Peyer's patch (tissue), 4 donors: ENCODE data around the gene RINL. TPM values are rescaled to one million over a fixed set of nuclear protein-coding genes. Genes with fewer than 3 reads are reported as not detected.

Experiments
- DNase-seq, 3 donors: peaks; one replicate each; pipeline ENCODE4 v3.0.0-alpha.2; 2017 to 2019
- H3K27ac ChIP-seq, 4 donors: fragments of 200-600 bp; sonication (generic); one replicate each; pipeline ENCODE4 v1.5.1; 2016 to 2019
- H3K27me3 ChIP-seq, 2 donors: fragments of 200-600 bp; sonication (generic); one replicate each; pipeline ENCODE4 v1.5.1; 2019
- H3K36me3 ChIP-seq, 3 donors: fragments of 200-600 bp; sonication (generic); one replicate each; pipeline ENCODE4 v1.5.1; 2016 to 2019
- H3K4me1 ChIP-seq, 4 donors: fragments of 200-600 bp; sonication (generic); one replicate each; pipeline ENCODE4 v1.5.1; 2016 to 2019
- H3K4me3 ChIP-seq, 4 donors: fragments of 200-600 bp; sonication (generic); 1 replicate in 3 of 4; 2 replicates in 1 of 4; pipeline ENCODE4 v1.5.1; 2016 to 2019; ENCODE audit warnings: mild to moderate bottlenecking in 1 of 4
- H3K9me3 ChIP-seq, 4 donors: fragments of 200-600 bp; sonication (generic); one replicate each; pipeline ENCODE4 v1.5.1; 2016 to 2019; ENCODE audit warnings: mild to moderate bottlenecking in 1 of 4
- POLR2A ChIP-seq, 2 donors: fragments of 450-650 bp; IDR thresholded peaks; one replicate each; pipeline ENCODE4 v1.5.1; 2017; ENCODE audit warnings: antibody characterized with exemption in 2 of 2, mild to moderate bottlenecking in 2 of 2, moderate library complexity in 2 of 2
- total RNA-seq, 4 donors: library from RNA; depleted of rRNA; stranded (reverse); fragments of >200 nt; gene quantifications; one replicate each; pipeline ENCODE4 v1.1.0, GENCODE V29; 2016
- TF ChIP-seq, protein P1 (sequence below), 6 experiments: fragments of 450-650 bp in 4 of 6; fragments of 200-600 bp in 2 of 6; sonication (generic) in 1 of 6; IDR thresholded peaks; one replicate each; pipeline ENCODE4 v1.5.1; 2017 to 2019; ENCODE audit warnings: antibody characterized with exemption in 6 of 6, mild to moderate bottlenecking in 3 of 6, moderate library complexity in 1 of 6

Gene RINL
- total RNA-seq, 4 donors from 2014 or later: 4.6 to 22.3 (median 7.2) TPM

DNA sequence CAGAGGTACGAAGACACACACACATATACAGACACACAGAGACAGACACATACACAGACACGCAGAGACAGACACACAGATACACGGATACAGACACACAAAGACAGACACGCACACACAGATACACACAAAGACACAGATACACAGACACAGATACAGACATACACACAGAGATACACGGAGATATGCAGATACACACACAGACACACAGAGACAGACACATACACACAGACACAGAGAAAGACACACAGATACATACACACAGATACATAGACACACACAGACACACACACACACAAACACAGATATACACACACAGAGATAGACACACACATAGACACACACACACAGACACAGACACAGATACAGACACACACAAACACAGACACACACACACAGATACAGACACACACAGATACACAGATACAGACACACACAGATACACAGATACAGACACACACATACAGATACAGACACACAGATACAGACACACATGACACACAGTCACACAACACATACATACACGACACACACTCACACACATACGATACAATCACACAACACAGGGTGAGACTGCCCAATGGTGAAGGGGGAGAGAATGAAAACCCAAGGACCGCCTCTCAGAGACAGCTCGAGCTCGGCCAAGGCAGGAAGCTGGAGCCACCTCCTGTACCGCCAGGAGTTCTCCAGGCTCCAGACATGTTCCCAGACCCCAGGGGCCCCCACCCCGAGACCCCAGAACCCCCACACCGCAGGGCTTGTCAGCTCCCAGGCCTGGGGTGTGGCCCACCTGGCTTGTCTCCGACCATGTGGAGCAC is 42.7 kb upstream of the RINL start:
- Histone ChIP-seq H3K4me3 (no peak overlapping the region), H3K27ac (no peak overlapping the region), H3K9me3 (no peaks in the 10 kb centered on the region), H3K4me1 (no peaks in the 10 kb centered on the region), H3K36me3 (peaks cover 0 to 30% (median 0%) of the 10 kb centered on the region in 3 donors), H3K27me3 (no peaks in the 10 kb centered on the region)
- DNase-seq: no peak
- TF ChIP-seq, protein P1, sequence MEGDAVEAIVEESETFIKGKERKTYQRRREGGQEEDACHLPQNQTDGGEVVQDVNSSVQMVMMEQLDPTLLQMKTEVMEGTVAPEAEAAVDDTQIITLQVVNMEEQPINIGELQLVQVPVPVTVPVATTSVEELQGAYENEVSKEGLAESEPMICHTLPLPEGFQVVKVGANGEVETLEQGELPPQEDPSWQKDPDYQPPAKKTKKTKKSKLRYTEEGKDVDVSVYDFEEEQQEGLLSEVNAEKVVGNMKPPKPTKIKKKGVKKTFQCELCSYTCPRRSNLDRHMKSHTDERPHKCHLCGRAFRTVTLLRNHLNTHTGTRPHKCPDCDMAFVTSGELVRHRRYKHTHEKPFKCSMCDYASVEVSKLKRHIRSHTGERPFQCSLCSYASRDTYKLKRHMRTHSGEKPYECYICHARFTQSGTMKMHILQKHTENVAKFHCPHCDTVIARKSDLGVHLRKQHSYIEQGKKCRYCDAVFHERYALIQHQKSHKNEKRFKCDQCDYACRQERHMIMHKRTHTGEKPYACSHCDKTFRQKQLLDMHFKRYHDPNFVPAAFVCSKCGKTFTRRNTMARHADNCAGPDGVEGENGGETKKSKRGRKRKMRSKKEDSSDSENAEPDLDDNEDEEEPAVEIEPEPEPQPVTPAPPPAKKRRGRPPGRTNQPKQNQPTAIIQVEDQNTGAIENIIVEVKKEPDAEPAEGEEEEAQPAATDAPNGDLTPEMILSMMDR (IDR thresholded peaks at IDR 0.05): no peak
- TF ChIP-seq POLR2A (IDR thresholded peaks at IDR 0.05): no peak

DNA sequence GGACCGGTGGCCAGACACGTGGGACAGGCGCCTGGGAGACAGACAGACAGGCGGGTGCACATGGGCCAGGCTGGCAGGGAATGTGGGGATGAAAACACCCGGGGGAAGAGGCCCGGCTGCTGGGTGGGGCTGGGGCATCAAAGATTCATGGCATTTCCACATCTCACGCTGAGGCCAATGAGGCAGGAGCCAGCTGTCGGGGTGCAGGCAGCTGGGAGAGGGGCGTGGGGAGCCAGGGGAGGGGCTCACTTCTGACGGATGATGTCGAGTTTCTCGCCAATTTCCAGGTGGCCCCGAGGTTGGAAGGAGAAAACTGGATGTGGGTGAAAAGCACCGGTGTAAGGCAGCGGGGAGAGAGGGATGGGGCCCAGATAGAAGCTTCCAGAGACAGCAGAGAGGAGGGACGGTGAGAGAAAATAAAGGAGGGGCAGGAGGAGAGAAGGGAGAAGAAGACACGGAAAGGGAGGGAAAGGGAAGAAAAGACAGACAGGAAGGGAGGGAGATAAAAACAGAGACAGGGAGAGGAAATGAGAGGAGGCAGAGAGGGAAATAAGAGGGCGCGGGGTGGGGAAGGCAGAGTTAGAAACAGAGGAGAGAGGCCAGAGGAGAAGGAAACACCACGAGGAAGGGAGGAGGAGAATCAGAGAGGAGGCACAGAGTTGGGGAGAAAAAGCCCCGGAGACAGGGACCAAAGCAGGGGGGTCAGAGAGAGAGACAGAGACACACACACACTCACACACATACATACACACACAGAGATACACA is 41.9 kb upstream of the RINL start:
- H3K4me1 ChIP-seq: no peaks in the 10 kb centered on the region
- TF ChIP-seq POLR2A (IDR thresholded peaks at IDR 0.05): no peak
- TF ChIP-seq, protein P1 (IDR thresholded peaks at IDR 0.05): no peak
- H3K4me3 ChIP-seq: no peak overlapping the region
- H3K27ac ChIP-seq: no peak overlapping the region
- peaks cover 0 to 24% (median 0%) of the 10 kb centered on the region in 3 donors for H3K36me3 ChIP-seq
- H3K9me3 ChIP-seq: no peaks in the 10 kb centered on the region
- H3K27me3 ChIP-seq: no peaks in the 10 kb centered on the region
- peak in 1 of 3 donors; percentile 19 for DNase-seq

DNA sequence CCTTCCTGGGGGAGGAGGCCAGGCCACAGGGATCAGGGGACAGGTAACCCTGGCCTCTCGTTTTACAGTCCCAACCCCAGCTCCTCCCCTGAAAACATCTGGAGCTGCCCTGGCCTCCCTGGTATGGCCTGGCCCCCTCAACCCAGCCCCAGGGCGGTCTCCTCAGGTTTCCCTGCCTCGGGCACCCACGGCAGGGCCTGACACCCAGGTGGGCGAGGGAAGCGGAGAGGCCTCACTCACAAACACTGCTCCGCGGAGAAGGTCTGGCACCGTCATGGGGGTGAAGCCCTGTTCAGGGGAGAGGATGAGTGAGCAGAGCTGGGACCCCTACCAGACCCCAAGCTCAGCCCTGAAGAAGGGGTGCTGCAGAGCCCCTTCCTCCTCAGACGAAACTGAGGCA is 40.5 kb upstream of the RINL start:
- peak in 1 of 3 donors; percentile 47 for DNase-seq
- peaks cover 0 to 15% (median 0%) of the 10 kb centered on the region in 3 donors for H3K36me3 ChIP-seq
- no peaks in the 10 kb centered on the region for H3K4me1 ChIP-seq
- no peak overlapping the region for H3K27ac ChIP-seq
- TF ChIP-seq, protein P1 (IDR thresholded peaks at IDR 0.05): no peak
- no peak for TF ChIP-seq POLR2A (IDR thresholded peaks at IDR 0.05)
- no peak overlapping the region for H3K4me3 ChIP-seq
- H3K9me3 ChIP-seq: no peaks in the 10 kb centered on the region
- no peaks in the 10 kb centered on the region for H3K27me3 ChIP-seq

DNA sequence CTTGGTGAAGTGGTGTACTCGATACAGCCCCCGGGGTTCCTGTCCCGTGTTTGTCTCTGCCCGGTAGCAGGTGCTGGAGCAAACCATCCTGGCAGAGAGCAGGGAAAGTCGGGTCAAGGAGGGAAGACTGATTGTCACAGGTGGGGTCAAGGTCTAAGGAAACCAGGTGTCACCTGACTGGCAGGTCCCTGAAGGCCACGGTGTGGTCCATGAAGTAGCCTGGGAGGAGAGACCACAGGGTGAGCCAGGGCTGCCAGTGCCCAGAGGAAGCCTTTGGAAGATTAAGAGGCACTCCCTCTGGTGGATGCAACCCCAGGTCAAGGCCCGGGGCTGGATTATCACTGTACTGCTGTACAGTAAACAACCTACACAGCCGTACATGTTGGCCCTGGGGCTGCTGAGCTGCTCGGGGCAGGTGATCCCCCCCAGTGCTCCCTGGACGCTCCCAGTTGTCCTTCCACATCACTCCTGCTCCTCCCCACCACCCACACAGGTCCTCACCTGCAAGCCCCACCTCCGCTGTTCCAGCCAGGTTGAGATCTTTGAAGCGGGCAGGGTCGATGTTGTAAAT is 39.9 kb upstream of the RINL start:
- no peaks in the 10 kb centered on the region for H3K9me3 ChIP-seq
- peaks cover 0 to 15% (median 0%) of the 10 kb centered on the region in 3 donors for H3K36me3 ChIP-seq
- no peak overlapping the region for H3K27ac ChIP-seq
- TF ChIP-seq, protein P1 (IDR thresholded peaks at IDR 0.05): peak in 3 of 6 experiments; percentile 28 to 42 (median 40)
- no peak for TF ChIP-seq POLR2A (IDR thresholded peaks at IDR 0.05)
- no peaks in the 10 kb centered on the region for H3K4me1 ChIP-seq
- H3K4me3 ChIP-seq: no peak overlapping the region
- no peaks in the 10 kb centered on the region for H3K27me3 ChIP-seq
- peak in 2 of 3 donors; percentile 53 to 67 for DNase-seq

DNA sequence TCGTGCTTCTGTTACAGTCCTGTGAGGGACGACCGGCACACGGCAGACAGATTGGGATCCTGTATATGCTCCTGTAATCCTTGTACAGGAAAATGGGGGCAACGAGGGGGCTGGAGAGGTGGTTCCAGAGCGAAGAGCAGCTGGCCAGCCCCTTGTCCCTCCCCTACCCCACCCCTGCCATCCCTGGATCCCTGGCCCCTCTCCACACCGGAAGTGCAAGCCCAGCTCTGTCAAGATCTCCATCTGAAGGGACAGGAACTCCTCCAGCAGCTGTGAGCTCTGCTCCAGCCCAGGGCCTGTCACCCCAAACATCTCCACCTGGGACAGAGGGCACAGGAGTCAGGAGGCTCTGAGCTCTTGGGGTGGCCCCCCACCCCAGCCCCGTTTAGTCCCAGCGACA is 39.4 kb upstream of the RINL start:
- no peak overlapping the region for H3K4me3 ChIP-seq

More for the DNA sequence above, 39.4 kb upstream of the RINL start:
- Histone ChIP-seq H3K27me3 (no peaks in the 10 kb centered on the region), H3K36me3 (peaks cover 0 to 15% (median 0%) of the 10 kb centered on the region in 3 donors), H3K27ac (no peak overlapping the region), H3K9me3 (no peaks in the 10 kb centered on the region), H3K4me1 (no peaks in the 10 kb centered on the region)
- TF ChIP-seq POLR2A (IDR thresholded peaks at IDR 0.05): no peak
- TF ChIP-seq, protein P1 (IDR thresholded peaks at IDR 0.05): no peak
- DNase-seq: peak in 1 of 3 donors; percentile 40
